Glomerular endothelial cell (primary cell): Measurements from ENCODE around the gene LRP4. TPM values are rescaled to one million over a fixed set of nuclear protein-coding genes. Genes with fewer than 3 reads are reported as not detected.

Experiments used
- DNase-seq: peaks from one replicate; pipeline ENCODE4 v3.0.0-alpha.2; 2011; ENCODE audit warnings: low read depth, low spot score; ENCODE audit errors: extremely low read depth
- total RNA-seq: library from RNA; depleted of rRNA; stranded (reverse); fragments of >200 nt; gene quantifications from 2 replicates; pipeline ENCODE4 v1.2.3, GENCODE V29; 2015

Gene LRP4
- total RNA-seq, 1 donor from 2014 or later: 7.5 TPM

- DNase-seq: no peak
Observed at GRCh38 chr11:46918788-46919513, 601 bp upstream of the LRP4 start.

GRCh38 chr11:46917762-46918082, 628 bp downstream of the LRP4 start:
- no peak for DNase-seq

- no peak for DNase-seq
Observed at GRCh38 chr11:46917109-46917761, 1.1 kb downstream of the LRP4 start.

GRCh38 chr11:46916286-46917108, 1.9 kb downstream of the LRP4 start:
- no peak for DNase-seq

- DNase-seq: no peak
Observed at GRCh38 chr11:46914910-46915309, 3.4 kb downstream of the LRP4 start.

GRCh38 chr11:46914363-46914762, 4.0 kb downstream of the LRP4 start:
- DNase-seq: no peak

- DNase-seq: no peak
Observed at GRCh38 chr11:46913484-46913883, 4.9 kb downstream of the LRP4 start.

- DNase-seq: no peak
Observed at GRCh38 chr11:46912526-46913150, 5.7 kb downstream of the LRP4 start.

GRCh38 chr11:46907606-46908005, 10.7 kb downstream of the LRP4 start:
- DNase-seq: no peak

- DNase-seq: no peak
Observed at GRCh38 chr11:46906609-46907041, 11.7 kb downstream of the LRP4 start.

- no peak for DNase-seq
Observed at GRCh38 chr11:46905806-46906205, 12.5 kb downstream of the LRP4 start.

- DNase-seq: no peak
Observed at GRCh38 chr11:46903846-46904245, 14.5 kb downstream of the LRP4 start.

- DNase-seq: no peak
Observed at GRCh38 chr11:46902694-46903093, 15.7 kb downstream of the LRP4 start.

GRCh38 chr11:46901156-46901555, 17.2 kb downstream of the LRP4 start:
- DNase-seq: no peak

GRCh38 chr11:46900091-46900746, 18.1 kb downstream of the LRP4 start:
- no peak for DNase-seq

- no peak for DNase-seq
Observed at GRCh38 chr11:46899501-46900025, 18.8 kb downstream of the LRP4 start.

GRCh38 chr11:46898396-46899095, 19.8 kb downstream of the LRP4 start:
- DNase-seq: no peak

- no peak for DNase-seq
Observed at GRCh38 chr11:46896719-46897406, 21.5 kb downstream of the LRP4 start.

GRCh38 chr11:46895821-46896220, 22.5 kb downstream of the LRP4 start:
- no peak for DNase-seq
